H9 (cell line): ENCODE results near the gene GLT1D1. TPM values are rescaled to one million over a fixed set of nuclear protein-coding genes. Genes with fewer than 3 reads are reported as not detected.

ENCODE experiments used
- DNase-seq: peaks from one replicate; pipeline ENCODE4 v3.0.0-alpha.2; 2017
- H2AFZ ChIP-seq: one replicate; pipeline ENCODE4 v1.6.1; 2013; ENCODE audit warnings: mild to moderate bottlenecking, low read length, control low read depth, moderate library complexity
- H2AK5ac ChIP-seq: 2 replicates; pipeline ENCODE4 v1.6.1; 2013; ENCODE audit warnings: low read length, control low read depth, mixed read lengths; ENCODE audit not compliant: insufficient read length
- H2BK120ac ChIP-seq: one replicate; pipeline ENCODE4 v1.6.1; 2013; ENCODE audit warnings: low read depth, mild to moderate bottlenecking, low read length, control low read depth, inconsistent platforms; ENCODE audit not compliant: poor library complexity, severe bottlenecking
- H2BK12ac ChIP-seq: 2 replicates; pipeline ENCODE4 v1.6.1; 2013; ENCODE audit warnings: low read length, control low read depth, mixed read lengths, low read depth; ENCODE audit not compliant: insufficient read length
- H2BK15ac ChIP-seq: 2 replicates; pipeline ENCODE4 v1.6.1; 2013; ENCODE audit warnings: low read depth, low read length, control low read depth
- H2BK20ac ChIP-seq: one replicate; pipeline ENCODE4 v1.6.1; 2013; ENCODE audit warnings: low read depth, mild to moderate bottlenecking, low read length, control low read depth, inconsistent platforms; ENCODE audit not compliant: poor library complexity, severe bottlenecking
- H2BK5ac ChIP-seq: 2 replicates; pipeline ENCODE4 v1.6.1; 2013; ENCODE audit warnings: low read length, control low read depth, mixed read lengths; ENCODE audit not compliant: insufficient read length
- H3K14ac ChIP-seq: 2 replicates; pipeline ENCODE4 v1.6.1; 2013; ENCODE audit warnings: low read length, control low read depth; ENCODE audit not compliant: insufficient read depth
- H3K18ac ChIP-seq: 2 replicates; pipeline ENCODE4 v1.6.1; 2013; ENCODE audit warnings: low read depth, mild to moderate bottlenecking, mixed read lengths, low read length, control low read depth; ENCODE audit not compliant: insufficient read length
- H3K23ac ChIP-seq: 2 replicates; pipeline ENCODE4 v1.6.1; 2013; ENCODE audit warnings: low read length, control low read depth, mixed read lengths, low read depth; ENCODE audit not compliant: insufficient read length
- H3K23me2 ChIP-seq: 2 replicates; pipeline ENCODE4 v1.6.1; 2013; ENCODE audit warnings: low read depth, mild to moderate bottlenecking, mixed read lengths, low read length, control low read depth; ENCODE audit not compliant: insufficient read length, poor library complexity, severe bottlenecking
- H3K27ac ChIP-seq: 2 replicates; pipeline ENCODE4 v1.5.1; 2013; ENCODE audit warnings: low read length, control low read depth, mixed read lengths, low read depth; ENCODE audit not compliant: insufficient read length
- H3K27me3 ChIP-seq: 2 replicates; pipeline ENCODE4 v1.6.1; 2013; ENCODE audit warnings: low read length, control low read depth, inconsistent platforms; ENCODE audit not compliant: insufficient read depth
- H3K4ac ChIP-seq: 2 replicates; pipeline ENCODE4 v1.6.1; 2013; ENCODE audit warnings: low read depth, mild to moderate bottlenecking, control low read depth, inconsistent platforms, low read length, moderate library complexity
- H3K4me1 ChIP-seq: 2 replicates; pipeline ENCODE4 v1.6.1; 2013; ENCODE audit warnings: low read length, control low read depth, inconsistent platforms; ENCODE audit not compliant: insufficient read depth
- H3K4me2 ChIP-seq: 2 replicates; pipeline ENCODE4 v1.6.1; 2013; ENCODE audit warnings: low read length, control low read depth, mixed read lengths; ENCODE audit not compliant: insufficient read length, insufficient read depth
- H3K56ac ChIP-seq: 2 replicates; pipeline ENCODE4 v1.6.1; 2013; ENCODE audit warnings: low read depth, mild to moderate bottlenecking, mixed read lengths, low read length, control low read depth; ENCODE audit not compliant: insufficient read length
- H3K79me1 ChIP-seq: 2 replicates; pipeline ENCODE4 v1.6.1; 2013; ENCODE audit warnings: low read depth, mild to moderate bottlenecking, moderate library complexity, low read length, control low read depth, inconsistent platforms; ENCODE audit not compliant: insufficient read depth, poor library complexity, severe bottlenecking
- H3K79me2 ChIP-seq: 2 replicates; pipeline ENCODE4 v1.6.1; 2013; ENCODE audit warnings: low read length, control low read depth, inconsistent platforms; ENCODE audit not compliant: insufficient read depth
- H3K9ac ChIP-seq: 2 replicates; pipeline ENCODE4 v1.6.1; 2013; ENCODE audit warnings: low read length, control low read depth, mixed read lengths; ENCODE audit not compliant: insufficient read length; ENCODE audit errors: extremely low read depth
- H3K9me3 ChIP-seq: one replicate; pipeline ENCODE4 v1.6.1; 2013; ENCODE audit warnings: low read depth, low read length, inconsistent platforms; ENCODE audit not compliant: control insufficient read depth
- H3T11ph ChIP-seq: one replicate; pipeline ENCODE4 v1.6.1; 2013; ENCODE audit warnings: mild to moderate bottlenecking, low read length, control low read depth, inconsistent platforms
- H4K20me1 ChIP-seq: one replicate; pipeline ENCODE4 v1.6.1; 2013; ENCODE audit not compliant: control insufficient read depth, insufficient read length, insufficient read depth
- H4K5ac ChIP-seq: 2 replicates; pipeline ENCODE4 v1.6.1; 2013; ENCODE audit warnings: low read depth, mild to moderate bottlenecking, mixed read lengths, low read length, control low read depth; ENCODE audit not compliant: insufficient read length
- H4K8ac ChIP-seq: replicated peaks from 2 replicates; pipeline ENCODE4 v1.6.1; 2013; ENCODE audit warnings: low read length, control low read depth, mixed read lengths, low read depth; ENCODE audit not compliant: insufficient read length
- H4K91ac ChIP-seq: 2 replicates; pipeline ENCODE4 v1.6.1; 2013; ENCODE audit warnings: low read depth, mild to moderate bottlenecking, moderate library complexity, mixed read lengths, low read length, control low read depth; ENCODE audit not compliant: insufficient read length
- H3K27ac Mint-ChIP-seq, 3 experiments: 2 replicates in 2 of 3; 3 replicates in 1 of 3; pipeline ENCODE4 v1.8.0; 2020 to 2021; ENCODE audit warnings: mixed read lengths in 3 of 3, mild to moderate bottlenecking in 1 of 3, moderate library complexity in 1 of 3
- H3K27me3 Mint-ChIP-seq: 2 replicates; pipeline ENCODE4 v1.8.0; 2021; ENCODE audit warnings: low read depth, mild to moderate bottlenecking, moderate library complexity, mixed read lengths
- H3K36me3 Mint-ChIP-seq, 3 experiments: 2 replicates in 2 of 3; 3 replicates in 1 of 3; pipeline ENCODE4 v1.8.0; 2020 to 2021; ENCODE audit warnings: low read depth in 3 of 3, mixed read lengths in 3 of 3; ENCODE audit not compliant: insufficient read depth in 1 of 3
- H3K4me1 Mint-ChIP-seq, 2 experiments: 2 replicates each; pipeline ENCODE4 v1.8.0; 2020; ENCODE audit warnings: mixed read lengths in 2 of 2
- H3K4me3 Mint-ChIP-seq, 2 experiments: 2 replicates in 1 of 2; 3 replicates in 1 of 2; pipeline ENCODE4 v1.8.0; 2020 to 2021; ENCODE audit warnings: mild to moderate bottlenecking in 2 of 2, mixed read lengths in 2 of 2, moderate library complexity in 1 of 2
- H3K9me3 Mint-ChIP-seq, 2 experiments: 2 replicates in 1 of 2; 3 replicates in 1 of 2; pipeline ENCODE4 v1.8.0; 2020; ENCODE audit warnings: mild to moderate bottlenecking in 2 of 2, mixed read lengths in 2 of 2, moderate library complexity in 1 of 2
- WGBS: extraction: QIAGEN DNeasy Blood & Tissue Kit; methylation state at CpG from one replicate; pipeline ENCODE4 v1.1.7; 2013; ENCODE audit warnings: missing lambda C conversion rate, low lambda C conversion rate, mixed read lengths; ENCODE audit not compliant: insufficient read length; ENCODE audit errors: extremely low coverage; 5-methylcytosine and 5-hydroxymethylcytosine counted together
- total RNA-seq: library from RNA; stranded (reverse); gene quantifications from 2 replicates; pipeline ENCODE4 v1.2.1, GENCODE V29; 2021
- TF ChIP-seq, protein P1 (sequence below): fragments of 200-600 bp; sonication (generic); conservative IDR thresholded peaks from 3 replicates; pipeline ENCODE4 v1.8.0; 2021; ENCODE audit warnings: antibody characterized with exemption, mild to moderate bottlenecking

GLT1D1 gene
- total RNA-seq, 1 experiment from 2014 or later, result 7.0 TPM

DNA sequence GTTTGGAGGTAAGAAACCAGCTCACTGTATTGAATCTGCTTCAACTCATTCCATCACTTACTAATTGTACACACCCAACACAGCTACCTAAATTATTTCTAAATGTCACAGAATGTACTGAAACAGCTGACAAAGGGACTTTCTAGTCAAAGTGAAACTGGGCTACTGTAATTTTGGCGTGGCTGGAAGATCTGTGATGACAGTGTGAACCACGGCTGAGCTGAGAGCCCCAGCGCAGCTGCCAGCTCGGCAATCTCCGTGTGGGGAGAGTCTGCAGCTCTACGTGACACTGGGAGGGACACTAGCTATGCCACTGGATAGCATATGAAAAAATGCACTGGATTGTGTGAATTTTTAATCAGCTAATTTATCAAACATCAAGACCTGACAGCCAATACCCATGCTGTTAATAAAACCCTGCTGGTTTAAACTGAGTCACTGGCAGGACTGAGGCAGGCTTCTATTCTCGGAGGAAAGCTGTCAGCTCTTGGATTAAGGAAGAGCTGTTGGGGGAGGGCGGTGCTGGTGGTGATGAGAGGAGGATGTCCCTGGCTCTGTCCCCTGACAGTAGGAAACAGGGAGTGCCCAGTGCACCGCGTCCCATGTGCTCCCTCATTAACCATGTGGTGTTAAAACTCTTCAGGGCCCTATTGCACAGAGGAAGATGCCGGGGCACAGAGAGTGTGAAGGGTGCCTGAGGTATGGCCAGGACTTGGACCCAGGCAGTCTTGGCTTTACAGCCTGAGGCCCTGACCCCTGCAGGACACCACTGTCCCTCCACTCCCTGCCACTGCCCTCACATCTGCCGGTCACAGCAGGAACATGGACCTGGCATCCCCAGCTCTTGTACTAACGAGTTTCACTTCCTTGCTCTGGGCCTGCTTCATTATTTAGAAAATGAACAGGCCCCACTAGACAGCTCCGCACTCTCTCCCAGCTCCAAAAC is 42.8 kb upstream of the GLT1D1 start:
- DNase-seq, result no peak
- Histone ChIP-seq H2BK20ac (no peak overlapping the region), H2BK5ac (no peak overlapping the region), H4K8ac (no peak overlapping the region), H3K4ac (no peak overlapping the region), H3K79me1 (peaks cover 23% of the 10 kb centered on the region), H3K4me2 (no peak overlapping the region), H3K27me3 (no peaks in the 10 kb centered on the region), H3K4me1 (no peaks in the 10 kb centered on the region), H2BK12ac (no peak overlapping the region), H3K9ac (no peak overlapping the region), H4K91ac (no peak overlapping the region), H3K14ac (no peak overlapping the region; the same call in 1 of the 2 replicates), H2AK5ac (no peak overlapping the region), H3K27ac (no peak overlapping the region), H4K20me1 (no peaks in the 10 kb centered on the region), H3K56ac (no peak overlapping the region), H2AFZ (no peak overlapping the region), H3K23me2 (no peaks in the 10 kb centered on the region), H3K9me3 (no peaks in the 10 kb centered on the region), H4K5ac (no peak overlapping the region), H3K79me2 (peaks cover 16% of the 10 kb centered on the region), H2BK15ac (no peak overlapping the region), H3T11ph (no peak overlapping the region), H3K18ac (no peak overlapping the region), H2BK120ac (no peak overlapping the region), H3K23ac (no peak overlapping the region)
- Mint-ChIP-seq H3K27ac (peak overlapping the region in 2 of 3 experiments; percentile 37 to 47; a peak in 4 of 7 replicates), H3K9me3 (no peaks in the 10 kb centered on the region), H3K4me3 (no peak overlapping the region), H3K36me3 (peaks cover 34 to 62% (median 61%) of the 10 kb centered on the region in 3 experiments; a peak in 6 of 7 replicates), H3K4me1 (peaks cover 15 to 19% of the 10 kb centered on the region in 2 experiments), H3K27me3 (no peaks in the 10 kb centered on the region)
- TF ChIP-seq, protein P1, sequence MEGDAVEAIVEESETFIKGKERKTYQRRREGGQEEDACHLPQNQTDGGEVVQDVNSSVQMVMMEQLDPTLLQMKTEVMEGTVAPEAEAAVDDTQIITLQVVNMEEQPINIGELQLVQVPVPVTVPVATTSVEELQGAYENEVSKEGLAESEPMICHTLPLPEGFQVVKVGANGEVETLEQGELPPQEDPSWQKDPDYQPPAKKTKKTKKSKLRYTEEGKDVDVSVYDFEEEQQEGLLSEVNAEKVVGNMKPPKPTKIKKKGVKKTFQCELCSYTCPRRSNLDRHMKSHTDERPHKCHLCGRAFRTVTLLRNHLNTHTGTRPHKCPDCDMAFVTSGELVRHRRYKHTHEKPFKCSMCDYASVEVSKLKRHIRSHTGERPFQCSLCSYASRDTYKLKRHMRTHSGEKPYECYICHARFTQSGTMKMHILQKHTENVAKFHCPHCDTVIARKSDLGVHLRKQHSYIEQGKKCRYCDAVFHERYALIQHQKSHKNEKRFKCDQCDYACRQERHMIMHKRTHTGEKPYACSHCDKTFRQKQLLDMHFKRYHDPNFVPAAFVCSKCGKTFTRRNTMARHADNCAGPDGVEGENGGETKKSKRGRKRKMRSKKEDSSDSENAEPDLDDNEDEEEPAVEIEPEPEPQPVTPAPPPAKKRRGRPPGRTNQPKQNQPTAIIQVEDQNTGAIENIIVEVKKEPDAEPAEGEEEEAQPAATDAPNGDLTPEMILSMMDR, result no peak
- WGBS, result no CpG with 5 or more reads among the region's 14 CpGs
